Measurements from ENCODE around the gene VPS51. TPM values are rescaled to one million over a fixed set of nuclear protein-coding genes. Genes with fewer than 3 reads are reported as not detected.

Gene VPS51
- total RNA-seq, 2 experiments from 2014 or later, result 119 to 214 TPM

DNA sequence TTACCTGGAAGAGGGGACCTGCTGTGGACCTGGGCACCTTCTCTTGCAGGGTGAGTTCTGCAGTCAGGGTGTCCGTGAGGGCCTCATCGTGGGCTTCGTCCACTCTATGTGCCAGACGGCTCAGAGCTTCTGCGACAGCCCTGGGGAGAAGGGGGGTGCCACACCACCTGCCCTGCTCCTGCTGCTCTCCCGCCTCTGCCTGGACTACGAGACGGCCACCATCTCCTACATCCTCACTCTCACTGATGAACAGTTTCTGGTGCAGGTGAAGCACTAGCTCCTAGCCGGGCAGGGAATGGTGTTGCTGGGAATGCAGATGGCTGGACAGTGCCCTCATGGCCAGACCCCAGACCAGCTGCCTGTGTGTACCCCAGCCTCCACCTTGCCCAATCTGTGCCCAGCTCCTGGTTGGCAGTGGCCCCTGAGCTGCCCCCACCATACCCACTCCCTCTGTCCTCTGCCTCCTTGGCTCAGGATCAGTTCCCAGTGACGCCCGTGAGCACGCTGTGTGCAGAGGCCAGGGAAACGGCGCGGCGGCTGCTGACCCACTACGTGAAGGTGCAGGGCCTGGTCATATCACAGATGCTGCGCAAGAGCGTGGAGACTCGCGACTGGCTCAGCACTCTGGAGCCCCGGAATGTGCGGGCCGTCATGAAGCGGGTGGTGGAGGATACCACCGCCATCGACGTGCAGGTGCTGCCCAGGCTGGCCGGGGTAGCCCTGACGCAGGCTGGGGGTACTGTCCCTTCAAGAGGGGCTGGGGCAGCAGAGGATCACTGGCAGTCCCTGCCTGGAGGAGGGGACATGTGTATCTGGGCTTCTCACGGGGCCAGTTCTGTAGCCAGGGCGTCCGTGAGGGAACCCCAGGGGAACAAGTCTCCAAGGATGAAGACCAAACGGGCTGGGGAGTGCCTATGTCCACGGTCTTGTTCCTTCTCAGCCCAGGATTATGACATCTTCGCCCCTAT is 13.5 kb downstream of the VPS51 start:
- H3K79me2 ChIP-seq (ENCODE audit: insufficient read depth, low read depth, low read length), result no peaks in the 10 kb centered on the region; the same call in 1 of the 2 replicates
- ChIA-PET CTCF (ENCODE audit: unreplicated experiment) (interaction anchor here (0.5 kb wide), 1 partner anchor 99 kb away, joined by 3 read pairs; no protein-coding TSS in a partner anchor), POLR2A (interaction anchor here (1.2 to 2.2 kb wide), 2 partner anchors 11 to 26 kb away, joined by 3 to 14 read pairs; no protein-coding TSS in a partner anchor)
- peaks cover 8% of the 10 kb centered on the region; the same call in 1 of the 2 replicates for H4K20me1 ChIP-seq (ENCODE audit: insufficient read depth, low read length)
- H3K9me3 ChIP-seq (ENCODE audit: low read length), result no peaks in the 10 kb centered on the region
- H3K4me2 ChIP-seq (ENCODE audit: low read length), result no peak overlapping the region
- no peak for DNase-seq (ENCODE audit: low spot score)
- no peak overlapping the region for H3K27ac ChIP-seq (ENCODE audit: low read depth, low read length, poor library complexity, severe bottlenecking)
- no peak for TF ChIP-seq EZH2phosphoT487 (IDR thresholded peaks at IDR 0.05; ENCODE audit: borderline replicate concordance, low read depth, low read length)
- TF ChIP-seq, protein P1, sequence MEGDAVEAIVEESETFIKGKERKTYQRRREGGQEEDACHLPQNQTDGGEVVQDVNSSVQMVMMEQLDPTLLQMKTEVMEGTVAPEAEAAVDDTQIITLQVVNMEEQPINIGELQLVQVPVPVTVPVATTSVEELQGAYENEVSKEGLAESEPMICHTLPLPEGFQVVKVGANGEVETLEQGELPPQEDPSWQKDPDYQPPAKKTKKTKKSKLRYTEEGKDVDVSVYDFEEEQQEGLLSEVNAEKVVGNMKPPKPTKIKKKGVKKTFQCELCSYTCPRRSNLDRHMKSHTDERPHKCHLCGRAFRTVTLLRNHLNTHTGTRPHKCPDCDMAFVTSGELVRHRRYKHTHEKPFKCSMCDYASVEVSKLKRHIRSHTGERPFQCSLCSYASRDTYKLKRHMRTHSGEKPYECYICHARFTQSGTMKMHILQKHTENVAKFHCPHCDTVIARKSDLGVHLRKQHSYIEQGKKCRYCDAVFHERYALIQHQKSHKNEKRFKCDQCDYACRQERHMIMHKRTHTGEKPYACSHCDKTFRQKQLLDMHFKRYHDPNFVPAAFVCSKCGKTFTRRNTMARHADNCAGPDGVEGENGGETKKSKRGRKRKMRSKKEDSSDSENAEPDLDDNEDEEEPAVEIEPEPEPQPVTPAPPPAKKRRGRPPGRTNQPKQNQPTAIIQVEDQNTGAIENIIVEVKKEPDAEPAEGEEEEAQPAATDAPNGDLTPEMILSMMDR (conservative IDR thresholded peaks at IDR 0.05; ENCODE audit: low read length), result no peak
- no TSS peak for BruUV-seq (replicated peaks)
- no peak overlapping the region for H2AFZ ChIP-seq (ENCODE audit: low read length)
- H3K9me2 ChIP-seq (ENCODE audit: insufficient read depth, low read length), result no peaks in the 10 kb centered on the region
- intact Hi-C loops (cut with micrococcal nuclease; ENCODE audit: unreplicated experiment), result loop anchor here (1.0 to 10.0 kb wide), 5 partner anchors 72 to 335 kb away; partner anchors contain the start of genes CAPN1, CDC42EP2 and SF1
- peaks cover 30% of the 10 kb centered on the region for H3K36me3 ChIP-seq (ENCODE audit: insufficient read depth, low read length)
- peaks cover 41% of the 10 kb centered on the region for H3K4me1 ChIP-seq (ENCODE audit: insufficient read depth, low read length, poor library complexity, severe bottlenecking)
- no peak overlapping the region for H3K4me3 ChIP-seq (ENCODE audit: low read depth, low read length, poor library complexity, severe bottlenecking)

DNA sequence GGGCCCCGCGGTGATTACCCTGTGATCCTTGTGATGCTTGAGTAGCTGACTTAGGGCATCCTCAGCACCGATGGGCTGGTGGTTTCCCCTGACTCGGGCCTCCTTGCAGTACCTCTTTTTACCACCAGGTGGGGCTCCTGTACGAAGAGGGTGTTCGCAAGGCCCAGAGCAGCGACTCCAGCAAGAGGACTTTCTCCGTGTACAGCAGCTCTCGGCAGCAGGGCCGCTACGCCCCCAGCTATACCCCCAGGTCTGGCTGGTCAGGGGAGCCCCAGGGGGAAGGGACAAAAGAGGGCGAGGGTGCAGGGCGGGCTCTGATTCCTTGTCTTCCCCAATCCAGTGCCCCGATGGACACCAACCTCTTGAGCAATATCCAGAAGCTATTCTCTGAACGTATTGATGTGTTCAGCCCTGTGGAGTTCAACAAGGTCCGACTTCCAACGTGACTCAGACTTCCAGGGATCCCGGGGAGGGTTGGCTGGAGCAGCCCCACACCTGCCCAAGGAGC is 14.4 kb downstream of the VPS51 start:
- H3K9me3 ChIP-seq (ENCODE audit: low read length), result no peaks in the 10 kb centered on the region
- no peaks in the 10 kb centered on the region for H3K79me2 ChIP-seq (ENCODE audit: insufficient read depth, low read depth, low read length)
- H3K36me3 ChIP-seq (ENCODE audit: insufficient read depth, low read length), result peaks cover 36% of the 10 kb centered on the region
- intact Hi-C loops (cut with micrococcal nuclease; ENCODE audit: unreplicated experiment), result loop anchor here (1.0 to 10.0 kb wide), 5 partner anchors 71 to 336 kb away; partner anchors contain the start of genes CAPN1, CDC42EP2 and SF1
- H4K20me1 ChIP-seq (ENCODE audit: insufficient read depth, low read length), result peaks cover 8% of the 10 kb centered on the region; the same call in 1 of the 2 replicates
- ChIA-PET POLR2A (interaction anchor here (0.7 to 2.2 kb wide), 4 partner anchors 12 to 308 kb away, joined by 3 to 14 read pairs (median 3); partner anchors contain the start of gene POLA2), CTCF (ENCODE audit: unreplicated experiment) (interaction anchor here (0.5 kb wide), 1 partner anchor 99 kb away, joined by 3 read pairs; no protein-coding TSS in a partner anchor)
- H2AFZ ChIP-seq (ENCODE audit: low read length), result no peak overlapping the region
- BruUV-seq (replicated peaks), result no TSS peak
- H3K27ac ChIP-seq (ENCODE audit: low read depth, low read length, poor library complexity, severe bottlenecking), result peak overlapping the region; percentile 36
- H3K4me1 ChIP-seq (ENCODE audit: insufficient read depth, low read length, poor library complexity, severe bottlenecking), result peaks cover 41% of the 10 kb centered on the region
- H3K4me2 ChIP-seq (ENCODE audit: low read length), result no peak overlapping the region
- no peak for TF ChIP-seq EZH2phosphoT487 (IDR thresholded peaks at IDR 0.05; ENCODE audit: borderline replicate concordance, low read depth, low read length)
- TF ChIP-seq, protein P1 (conservative IDR thresholded peaks at IDR 0.05; ENCODE audit: low read length), result peak; percentile 93
- peak; percentile 87 for DNase-seq (ENCODE audit: low spot score)
- no peak overlapping the region for H3K4me3 ChIP-seq (ENCODE audit: low read depth, low read length, poor library complexity, severe bottlenecking)
- H3K9me2 ChIP-seq (ENCODE audit: insufficient read depth, low read length), result no peaks in the 10 kb centered on the region

Data from OCI-LY7 (cell line).